ENCODE results near the gene TNFAIP6. TPM values are rescaled to one million over a fixed set of nuclear protein-coding genes. Genes with fewer than 3 reads are reported as not detected.

Gene TNFAIP6
- total and polyA plus RNA-seq, 3 experiments from 2014 or later, result not detected

DNA sequence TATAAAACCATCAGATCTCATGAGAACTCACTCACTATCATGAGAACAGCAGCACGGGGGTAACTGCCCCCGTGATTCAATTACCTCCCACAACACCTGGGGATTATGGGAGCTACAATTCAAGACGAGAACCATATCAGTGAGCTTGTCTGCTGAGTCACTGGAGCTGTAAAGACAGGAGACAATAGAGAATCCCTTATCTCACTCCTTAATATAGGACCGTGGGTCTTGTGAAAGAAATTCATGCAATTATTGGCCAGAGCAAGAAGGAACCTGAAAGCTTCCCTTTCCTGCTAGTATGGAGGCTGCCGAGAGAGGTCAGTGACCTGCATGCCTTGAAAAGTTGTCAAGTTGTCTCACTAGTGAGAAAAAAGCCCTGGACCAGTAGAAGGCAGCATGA lies 9.5 kb upstream of the TNFAIP6 start:
- POLR2A ChIA-PET, result no interaction called here

DNA sequence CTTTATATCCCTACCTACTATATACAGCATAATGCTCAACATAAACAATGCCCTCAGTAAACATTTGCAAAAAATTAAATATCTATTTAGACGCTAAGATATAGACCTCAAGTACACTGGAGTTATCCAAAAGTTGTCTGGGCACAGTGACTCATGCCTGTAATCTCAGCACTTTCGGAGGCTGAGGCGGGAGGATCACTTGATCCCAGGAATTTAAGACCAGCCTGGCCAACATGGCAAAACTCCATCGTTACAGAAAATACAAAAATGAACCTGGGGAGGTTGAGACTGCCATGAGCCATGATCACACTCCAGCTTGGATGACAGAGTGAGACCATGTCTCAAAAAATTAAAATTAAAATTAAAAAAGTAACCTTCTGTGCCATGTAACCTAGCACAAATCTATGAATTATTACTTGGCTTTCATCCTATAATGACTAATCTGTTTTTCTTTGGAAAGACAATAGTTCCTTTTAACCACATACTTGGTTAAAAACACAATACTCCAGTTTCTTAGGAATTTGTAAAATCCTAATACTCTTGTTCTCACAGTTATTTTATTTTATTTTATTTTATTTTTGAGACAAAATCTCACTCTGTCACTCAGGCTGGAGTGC lies 6.7 kb upstream of the TNFAIP6 start:
- no peaks in the 10 kb centered on the region for H3K4me1 Mint-ChIP-seq
- no peak for DNase-seq
- Histone ChIP-seq H3K4me1 (ENCODE audit: insufficient read depth, low read length) (no peaks in the 10 kb centered on the region), H3K27ac (ENCODE audit: low read depth, low read length) (no peak overlapping the region), H3K36me3 (ENCODE audit: insufficient read depth, low read length) (no peaks in the 10 kb centered on the region), H3K9me3 (ENCODE audit: low read length) (no peaks in the 10 kb centered on the region), H3K27me3 (ENCODE audit: insufficient read depth, low read length, poor library complexity, severe bottlenecking) (no peaks in the 10 kb centered on the region), H3K4me3 (ENCODE audit: low read length) (no peak overlapping the region)
- H3K4me3 Mint-ChIP-seq, result no peak overlapping the region
- ChIA-PET CTCF (no interaction called here), POLR2A (no interaction called here)
- peaks cover 0 to 3% of the 10 kb centered on the region in 2 donors for H3K27me3 Mint-ChIP-seq
- H3K36me3 Mint-ChIP-seq, result no peaks in the 10 kb centered on the region
- no peak overlapping the region for H3K27ac Mint-ChIP-seq
- H3K9me3 Mint-ChIP-seq, result no peaks in the 10 kb centered on the region

More for the DNA sequence above, 9.5 kb upstream of the TNFAIP6 start:
- Mint-ChIP-seq H3K36me3 (peaks cover 0 to 5% (median 0%) of the 10 kb centered on the region in 3 donors), H3K4me3 (no peak overlapping the region), H3K9me3 (peaks cover 0 to 6% (median 6%) of the 10 kb centered on the region in 5 donors), H3K4me1 (no peaks in the 10 kb centered on the region), H3K27me3 (peaks cover 0 to 3% of the 10 kb centered on the region in 2 donors), H3K27ac (no peak overlapping the region)
- Histone ChIP-seq H3K27me3 (ENCODE audit: insufficient read depth, low read length, poor library complexity, severe bottlenecking) (no peaks in the 10 kb centered on the region), H3K27ac (ENCODE audit: low read depth, low read length) (no peak overlapping the region), H3K36me3 (ENCODE audit: insufficient read depth, low read length) (no peaks in the 10 kb centered on the region), H3K9me3 (ENCODE audit: low read length) (no peaks in the 10 kb centered on the region), H3K4me3 (ENCODE audit: low read length) (no peak overlapping the region), H3K4me1 (ENCODE audit: insufficient read depth, low read length) (no peaks in the 10 kb centered on the region)
- CTCF ChIA-PET, result interaction anchor here (0.8 kb wide), 1 partner anchor 54 kb away, joined by 3 read pairs; no protein-coding TSS in a partner anchor
- DNase-seq, result no peak

DNA sequence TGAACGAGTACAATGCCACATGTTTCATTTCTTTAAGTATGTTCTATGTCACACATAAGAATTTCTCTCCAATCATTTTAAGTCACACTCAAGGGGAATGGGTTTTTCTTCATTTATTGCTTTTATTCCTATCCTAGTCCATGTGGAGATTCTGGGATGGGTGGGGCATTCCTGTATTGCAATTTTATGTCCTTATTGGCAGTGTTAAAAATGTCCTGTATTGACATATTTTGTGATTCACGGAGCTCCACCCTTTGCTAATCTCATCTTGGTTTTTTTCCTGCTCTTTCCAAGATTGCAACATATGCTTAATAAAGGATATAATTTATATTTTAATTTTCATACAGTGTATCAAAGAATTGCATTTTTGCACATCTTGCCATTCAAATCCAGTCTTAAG lies 3.4 kb upstream of the TNFAIP6 start:
- Histone ChIP-seq H3K4me1 (ENCODE audit: insufficient read depth, low read length) (no peaks in the 10 kb centered on the region), H3K27me3 (ENCODE audit: insufficient read depth, low read length, poor library complexity, severe bottlenecking) (no peaks in the 10 kb centered on the region), H3K27ac (ENCODE audit: low read depth, low read length) (no peak overlapping the region), H3K4me3 (ENCODE audit: low read length) (no peak overlapping the region), H3K9me3 (ENCODE audit: low read length) (no peaks in the 10 kb centered on the region), H3K36me3 (ENCODE audit: insufficient read depth, low read length) (no peaks in the 10 kb centered on the region)
- Mint-ChIP-seq H3K9me3 (no peaks in the 10 kb centered on the region), H3K4me3 (no peak overlapping the region), H3K4me1 (no peaks in the 10 kb centered on the region), H3K27ac (no peak overlapping the region), H3K27me3 (peaks cover 2 to 3% of the 10 kb centered on the region in 2 donors), H3K36me3 (no peaks in the 10 kb centered on the region)
- POLR2A ChIA-PET, result no interaction called here
- CTCF ChIA-PET, result no interaction called here
- no peak for DNase-seq

DNA sequence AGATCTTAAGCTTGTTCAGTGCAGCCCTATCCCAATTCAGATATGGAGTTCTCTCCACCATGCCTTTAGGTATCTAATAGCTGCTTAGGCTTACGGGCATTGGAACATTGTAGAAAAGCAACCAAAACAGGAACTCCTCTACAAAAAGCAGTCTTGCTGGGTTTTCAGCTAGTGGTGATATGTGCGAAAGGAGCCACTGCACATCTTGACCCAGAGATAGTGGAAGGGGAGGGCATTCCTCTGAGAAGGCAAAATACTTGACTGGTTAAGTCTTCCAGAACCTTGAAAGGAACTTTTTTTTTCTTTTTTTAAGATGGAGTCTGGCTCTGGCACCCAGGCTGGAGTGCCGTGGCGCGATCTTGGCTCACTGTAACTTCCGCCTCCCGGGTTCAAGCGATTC lies 2.6 kb upstream of the TNFAIP6 start:
- Histone ChIP-seq H3K36me3 (ENCODE audit: insufficient read depth, low read length) (no peaks in the 10 kb centered on the region), H3K27me3 (ENCODE audit: insufficient read depth, low read length, poor library complexity, severe bottlenecking) (no peaks in the 10 kb centered on the region), H3K27ac (ENCODE audit: low read depth, low read length) (no peak overlapping the region), H3K4me1 (ENCODE audit: insufficient read depth, low read length) (no peaks in the 10 kb centered on the region), H3K9me3 (ENCODE audit: low read length) (no peaks in the 10 kb centered on the region), H3K4me3 (ENCODE audit: low read length) (no peak overlapping the region)
- Mint-ChIP-seq H3K9me3 (no peaks in the 10 kb centered on the region), H3K27me3 (peaks cover 3 to 6% of the 10 kb centered on the region in 2 donors), H3K36me3 (no peaks in the 10 kb centered on the region), H3K4me3 (no peak overlapping the region), H3K4me1 (no peaks in the 10 kb centered on the region), H3K27ac (no peak overlapping the region)
- CTCF ChIA-PET, result no interaction called here
- POLR2A ChIA-PET, result no interaction called here
- DNase-seq, result no peak

DNA sequence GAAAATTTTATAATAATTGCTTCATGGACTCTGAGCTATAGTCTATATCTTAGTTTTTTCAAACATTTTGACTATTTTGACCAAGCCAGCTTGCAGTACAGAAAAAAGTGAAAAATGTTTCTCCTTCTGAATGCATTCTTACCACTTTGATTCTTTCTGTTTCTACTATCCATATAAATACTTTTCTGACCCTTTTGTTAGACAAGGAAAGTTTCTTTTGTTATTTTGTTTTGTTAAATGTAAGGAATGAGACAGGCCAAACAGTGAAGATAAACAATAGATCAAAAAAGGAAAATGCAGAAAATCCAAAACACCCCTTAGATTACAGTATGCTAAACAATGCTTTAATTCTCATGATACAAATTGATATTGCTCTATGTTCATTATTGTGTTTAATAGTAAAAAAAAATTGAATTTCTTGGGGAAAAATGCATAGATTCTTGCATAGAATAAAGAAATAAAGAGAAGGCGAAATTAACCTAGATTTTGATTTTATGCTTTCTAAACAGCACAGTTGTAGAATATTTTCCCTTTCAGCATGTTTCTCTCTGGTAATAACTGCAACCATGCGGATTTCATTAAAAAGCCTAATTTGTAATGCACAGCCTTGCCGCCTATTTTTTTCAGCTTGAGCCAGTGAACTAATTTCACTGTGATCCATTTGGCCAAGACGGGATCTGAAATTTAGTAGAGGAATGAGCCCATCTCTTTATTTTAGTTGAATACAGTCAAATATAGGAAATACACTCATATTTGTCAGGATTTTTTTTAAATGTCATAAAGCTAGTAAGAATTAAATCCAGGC lies 976 bp downstream of the TNFAIP6 start:
- no peaks in the 10 kb centered on the region for H3K36me3 Mint-ChIP-seq
- peaks cover 5 to 16% of the 10 kb centered on the region in 2 donors for H3K27me3 Mint-ChIP-seq
- ChIA-PET POLR2A (no interaction called here), CTCF (no interaction called here)
- no peak overlapping the region for H3K4me3 Mint-ChIP-seq
- Histone ChIP-seq H3K27me3 (ENCODE audit: insufficient read depth, low read length, poor library complexity, severe bottlenecking) (no peaks in the 10 kb centered on the region), H3K4me3 (ENCODE audit: low read length) (no peak overlapping the region), H3K27ac (ENCODE audit: low read depth, low read length) (no peak overlapping the region), H3K4me1 (ENCODE audit: insufficient read depth, low read length) (no peaks in the 10 kb centered on the region), H3K36me3 (ENCODE audit: insufficient read depth, low read length) (no peaks in the 10 kb centered on the region), H3K9me3 (ENCODE audit: low read length) (no peaks in the 10 kb centered on the region)
- no peaks in the 10 kb centered on the region for H3K4me1 Mint-ChIP-seq
- no peak overlapping the region for H3K27ac Mint-ChIP-seq
- DNase-seq, result no peak
- H3K9me3 Mint-ChIP-seq, result no peaks in the 10 kb centered on the region

DNA sequence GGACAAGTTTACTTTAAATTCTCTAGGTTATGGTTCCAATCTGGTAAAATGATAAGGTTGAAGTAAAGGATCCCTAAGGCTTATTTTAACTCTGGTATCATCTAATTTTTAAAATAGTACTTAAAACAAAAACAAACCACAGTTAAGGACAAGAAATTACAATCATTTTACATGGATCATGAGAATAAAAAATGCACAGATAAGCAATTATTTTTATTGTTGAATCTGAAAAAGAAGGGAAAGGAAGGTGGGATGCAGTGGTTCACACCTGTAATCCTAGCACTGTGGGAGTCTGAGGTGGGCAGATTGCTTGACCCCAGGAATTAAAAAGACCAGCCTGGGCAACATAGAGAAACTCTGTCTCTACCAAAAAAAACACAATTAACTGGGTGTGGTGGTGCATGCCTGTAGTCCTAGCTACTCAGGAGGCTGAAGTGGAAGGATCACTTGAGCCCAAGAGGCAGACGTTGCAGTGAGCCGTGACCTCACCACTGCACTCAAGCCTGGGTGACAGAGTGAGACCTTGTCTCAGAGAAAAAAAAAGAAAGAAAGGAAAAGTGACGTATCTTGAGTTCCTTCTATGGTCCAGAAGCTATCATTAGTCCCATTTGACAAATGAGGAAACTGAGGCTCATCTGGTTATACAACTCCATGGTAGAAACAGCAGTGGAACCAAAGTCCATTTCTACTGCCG lies 2.5 kb downstream of the TNFAIP6 start:
- CTCF ChIA-PET, result no interaction called here

DNA sequence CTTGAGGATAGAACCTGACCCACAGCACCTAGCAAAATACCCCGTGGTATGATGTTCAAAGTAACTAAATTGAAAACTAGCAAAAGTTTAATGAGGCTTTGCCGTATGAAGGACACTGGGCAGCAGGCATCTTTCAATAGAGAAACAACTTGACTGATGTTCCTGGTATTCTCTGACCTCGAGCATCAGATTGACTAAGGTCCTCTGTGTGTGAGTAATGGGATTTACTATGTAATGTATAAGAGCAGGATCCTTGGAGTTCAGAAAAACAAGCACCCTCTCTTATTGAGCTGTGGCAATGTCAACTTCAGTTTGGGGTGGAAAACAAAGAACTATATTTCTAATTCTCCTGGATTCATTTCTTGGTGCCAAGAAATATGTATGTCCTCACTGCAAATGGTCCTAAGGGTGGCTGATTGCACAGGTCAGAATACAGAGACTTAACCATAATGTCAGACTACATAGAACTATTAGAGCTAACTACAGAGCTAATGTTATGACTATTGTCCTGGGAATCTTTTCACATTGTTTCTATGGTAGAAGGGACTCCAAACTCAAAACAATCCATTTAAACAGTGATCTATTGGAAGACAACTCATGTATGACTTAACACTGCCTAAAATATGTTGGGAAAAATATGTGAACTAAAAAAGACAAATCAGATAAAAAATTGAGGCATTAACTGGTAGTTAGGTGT lies 4.4 kb downstream of the TNFAIP6 start:
- DNase-seq, result no peak
- H3K9me3 ChIP-seq (ENCODE audit: low read length), result no peaks in the 10 kb centered on the region
- no peak overlapping the region for H3K4me3 ChIP-seq (ENCODE audit: low read length)
- H3K9me3 Mint-ChIP-seq, result no peaks in the 10 kb centered on the region
- no peaks in the 10 kb centered on the region for H3K4me1 Mint-ChIP-seq
- H3K27me3 Mint-ChIP-seq, result peaks cover 5 to 23% of the 10 kb centered on the region in 2 donors
- CTCF ChIA-PET, result no interaction called here
- H3K36me3 Mint-ChIP-seq, result no peaks in the 10 kb centered on the region
- no peak overlapping the region for H3K4me3 Mint-ChIP-seq
- no peaks in the 10 kb centered on the region for H3K36me3 ChIP-seq (ENCODE audit: insufficient read depth, low read length)
- no peaks in the 10 kb centered on the region for H3K27me3 ChIP-seq (ENCODE audit: insufficient read depth, low read length, poor library complexity, severe bottlenecking)
- H3K27ac Mint-ChIP-seq, result no peak overlapping the region
- H3K4me1 ChIP-seq (ENCODE audit: insufficient read depth, low read length), result no peaks in the 10 kb centered on the region
- POLR2A ChIA-PET, result no interaction called here
- H3K27ac ChIP-seq (ENCODE audit: low read depth, low read length), result no peak overlapping the region

More for the DNA sequence above, 2.5 kb downstream of the TNFAIP6 start:
- Mint-ChIP-seq H3K36me3 (no peaks in the 10 kb centered on the region), H3K4me1 (no peaks in the 10 kb centered on the region), H3K4me3 (no peak overlapping the region), H3K9me3 (no peaks in the 10 kb centered on the region), H3K27me3 (peaks cover 5 to 23% of the 10 kb centered on the region in 2 donors), H3K27ac (no peak overlapping the region)
- Histone ChIP-seq H3K27me3 (ENCODE audit: insufficient read depth, low read length, poor library complexity, severe bottlenecking) (no peaks in the 10 kb centered on the region), H3K27ac (ENCODE audit: low read depth, low read length) (no peak overlapping the region), H3K4me3 (ENCODE audit: low read length) (no peak overlapping the region), H3K4me1 (ENCODE audit: insufficient read depth, low read length) (no peaks in the 10 kb centered on the region), H3K9me3 (ENCODE audit: low read length) (no peaks in the 10 kb centered on the region), H3K36me3 (ENCODE audit: insufficient read depth, low read length) (no peaks in the 10 kb centered on the region)
- no peak for DNase-seq
- POLR2A ChIA-PET, result no interaction called here

DNA sequence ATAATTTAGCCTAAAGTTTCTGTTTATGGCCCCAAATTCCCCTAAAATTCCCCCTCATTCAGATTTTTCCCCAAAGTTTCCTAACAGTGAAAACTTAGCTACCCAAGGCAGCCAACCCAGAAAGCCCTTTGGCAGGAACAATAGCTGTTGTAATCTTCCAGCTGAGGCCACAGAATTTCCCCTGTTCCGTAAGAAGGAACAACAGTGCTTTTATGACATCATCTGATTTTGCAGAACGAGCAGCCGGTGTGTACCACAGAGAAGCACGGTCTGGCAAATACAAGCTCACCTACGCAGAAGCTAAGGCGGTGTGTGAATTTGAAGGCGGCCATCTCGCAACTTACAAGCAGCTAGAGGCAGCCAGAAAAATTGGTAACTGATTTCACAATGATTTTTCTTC lies 6.3 kb downstream of the TNFAIP6 start:
- Mint-ChIP-seq H3K36me3 (no peaks in the 10 kb centered on the region), H3K9me3 (peaks cover 0 to 3% (median 0%) of the 10 kb centered on the region in 5 donors), H3K27me3 (peaks cover 5 to 23% of the 10 kb centered on the region in 2 donors), H3K27ac (no peak overlapping the region), H3K4me1 (no peaks in the 10 kb centered on the region), H3K4me3 (peak overlapping the region in 1 of 7 donors; percentile 36)
- Histone ChIP-seq H3K27me3 (ENCODE audit: insufficient read depth, low read length, poor library complexity, severe bottlenecking) (no peaks in the 10 kb centered on the region), H3K9me3 (ENCODE audit: low read length) (no peaks in the 10 kb centered on the region), H3K4me1 (ENCODE audit: insufficient read depth, low read length) (no peaks in the 10 kb centered on the region), H3K27ac (ENCODE audit: low read depth, low read length) (no peak overlapping the region), H3K4me3 (ENCODE audit: low read length) (no peak overlapping the region), H3K36me3 (ENCODE audit: insufficient read depth, low read length) (no peaks in the 10 kb centered on the region)
- POLR2A ChIA-PET, result no interaction called here
- no peak for DNase-seq
- CTCF ChIA-PET, result no interaction called here

Measured in CD8-positive, alpha-beta memory T cell (primary cell).